HL-60 (cell line): ENCODE measurements around the gene POC1A.

ENCODE experiments used
- CTCF ChIP-seq: IDR thresholded peaks from one replicate; pipeline ENCODE4 v1.5.1; 2011; ENCODE audit warnings: low read length, control low read depth, inconsistent platforms; ENCODE audit not compliant: insufficient read depth
- POLR2AphosphoS5 ChIP-seq: IDR thresholded peaks from 2 replicates; pipeline ENCODE4 v1.6.1; 2012; ENCODE audit warnings: low read depth
- TF ChIP-seq, protein P1 (sequence below): IDR thresholded peaks from 2 replicates; pipeline ENCODE4 v1.6.1; 2012; ENCODE audit warnings: low read depth; ENCODE audit not compliant: insufficient replicate concordance

DNA sequence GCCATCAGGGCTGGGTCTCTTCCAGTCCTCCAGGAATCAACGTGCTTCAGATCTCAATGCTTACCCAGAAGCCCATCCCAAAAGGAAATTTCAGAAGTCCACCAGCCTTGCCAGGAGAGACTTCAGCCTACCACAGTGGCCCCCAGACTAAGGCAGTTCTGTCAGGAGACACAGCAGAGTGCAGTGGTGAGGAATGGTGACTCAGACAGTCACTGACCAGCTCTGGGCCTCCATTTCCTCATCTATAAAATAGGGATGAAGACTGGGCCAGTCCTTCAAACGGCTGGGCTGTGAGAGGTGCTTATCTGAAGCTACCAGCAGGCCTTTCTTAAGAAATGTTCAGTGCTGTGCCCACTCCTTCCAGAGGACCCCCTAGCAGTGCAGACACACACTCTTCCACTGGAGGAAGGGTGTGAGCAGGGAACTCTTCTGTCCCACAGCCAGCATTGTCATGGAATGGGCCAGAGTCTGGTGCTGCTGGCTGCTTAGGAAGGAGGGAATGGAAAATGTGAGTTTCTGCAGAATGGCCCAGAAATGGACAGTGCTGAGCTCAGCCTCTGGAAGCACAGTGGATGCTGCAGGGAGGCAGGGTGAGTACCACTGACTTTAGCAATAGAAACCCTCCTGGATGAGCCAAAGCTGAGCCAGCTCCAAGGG lies 56.2 kb downstream of the POC1A start:
- TF ChIP-seq CTCF (no peak), POLR2AphosphoS5 (no peak)
- TF ChIP-seq, protein P1, sequence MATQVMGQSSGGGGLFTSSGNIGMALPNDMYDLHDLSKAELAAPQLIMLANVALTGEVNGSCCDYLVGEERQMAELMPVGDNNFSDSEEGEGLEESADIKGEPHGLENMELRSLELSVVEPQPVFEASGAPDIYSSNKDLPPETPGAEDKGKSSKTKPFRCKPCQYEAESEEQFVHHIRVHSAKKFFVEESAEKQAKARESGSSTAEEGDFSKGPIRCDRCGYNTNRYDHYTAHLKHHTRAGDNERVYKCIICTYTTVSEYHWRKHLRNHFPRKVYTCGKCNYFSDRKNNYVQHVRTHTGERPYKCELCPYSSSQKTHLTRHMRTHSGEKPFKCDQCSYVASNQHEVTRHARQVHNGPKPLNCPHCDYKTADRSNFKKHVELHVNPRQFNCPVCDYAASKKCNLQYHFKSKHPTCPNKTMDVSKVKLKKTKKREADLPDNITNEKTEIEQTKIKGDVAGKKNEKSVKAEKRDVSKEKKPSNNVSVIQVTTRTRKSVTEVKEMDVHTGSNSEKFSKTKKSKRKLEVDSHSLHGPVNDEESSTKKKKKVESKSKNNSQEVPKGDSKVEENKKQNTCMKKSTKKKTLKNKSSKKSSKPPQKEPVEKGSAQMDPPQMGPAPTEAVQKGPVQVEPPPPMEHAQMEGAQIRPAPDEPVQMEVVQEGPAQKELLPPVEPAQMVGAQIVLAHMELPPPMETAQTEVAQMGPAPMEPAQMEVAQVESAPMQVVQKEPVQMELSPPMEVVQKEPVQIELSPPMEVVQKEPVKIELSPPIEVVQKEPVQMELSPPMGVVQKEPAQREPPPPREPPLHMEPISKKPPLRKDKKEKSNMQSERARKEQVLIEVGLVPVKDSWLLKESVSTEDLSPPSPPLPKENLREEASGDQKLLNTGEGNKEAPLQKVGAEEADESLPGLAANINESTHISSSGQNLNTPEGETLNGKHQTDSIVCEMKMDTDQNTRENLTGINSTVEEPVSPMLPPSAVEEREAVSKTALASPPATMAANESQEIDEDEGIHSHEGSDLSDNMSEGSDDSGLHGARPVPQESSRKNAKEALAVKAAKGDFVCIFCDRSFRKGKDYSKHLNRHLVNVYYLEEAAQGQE: no peak
